ENCODE data around the gene AP2A1.

DNA sequence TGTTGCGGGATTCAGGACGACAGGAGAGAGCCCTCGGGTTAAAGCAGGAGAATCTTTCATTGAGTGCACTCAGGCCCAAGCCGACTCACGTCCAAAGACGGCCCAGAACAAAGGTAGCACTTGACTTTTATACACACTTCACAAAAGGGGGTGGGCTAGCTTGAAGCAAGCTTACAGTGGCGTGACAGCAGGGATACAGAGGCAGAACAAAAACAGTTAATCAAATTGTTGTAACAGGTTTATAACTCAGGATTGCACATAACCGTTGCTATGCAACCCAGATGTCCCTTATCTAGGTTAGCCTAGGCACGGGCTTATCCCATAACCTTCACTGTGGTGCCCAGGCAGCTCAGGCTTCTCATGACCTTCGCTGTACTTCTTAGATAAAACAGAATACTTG is 53.3 kb downstream of the AP2A1 start:
- TF ChIP-seq, protein P1, sequence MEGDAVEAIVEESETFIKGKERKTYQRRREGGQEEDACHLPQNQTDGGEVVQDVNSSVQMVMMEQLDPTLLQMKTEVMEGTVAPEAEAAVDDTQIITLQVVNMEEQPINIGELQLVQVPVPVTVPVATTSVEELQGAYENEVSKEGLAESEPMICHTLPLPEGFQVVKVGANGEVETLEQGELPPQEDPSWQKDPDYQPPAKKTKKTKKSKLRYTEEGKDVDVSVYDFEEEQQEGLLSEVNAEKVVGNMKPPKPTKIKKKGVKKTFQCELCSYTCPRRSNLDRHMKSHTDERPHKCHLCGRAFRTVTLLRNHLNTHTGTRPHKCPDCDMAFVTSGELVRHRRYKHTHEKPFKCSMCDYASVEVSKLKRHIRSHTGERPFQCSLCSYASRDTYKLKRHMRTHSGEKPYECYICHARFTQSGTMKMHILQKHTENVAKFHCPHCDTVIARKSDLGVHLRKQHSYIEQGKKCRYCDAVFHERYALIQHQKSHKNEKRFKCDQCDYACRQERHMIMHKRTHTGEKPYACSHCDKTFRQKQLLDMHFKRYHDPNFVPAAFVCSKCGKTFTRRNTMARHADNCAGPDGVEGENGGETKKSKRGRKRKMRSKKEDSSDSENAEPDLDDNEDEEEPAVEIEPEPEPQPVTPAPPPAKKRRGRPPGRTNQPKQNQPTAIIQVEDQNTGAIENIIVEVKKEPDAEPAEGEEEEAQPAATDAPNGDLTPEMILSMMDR (IDR thresholded peaks at IDR 0.05; ENCODE audit: low read depth, low read length) = no peak
- TF ChIP-seq POLR2A (IDR thresholded peaks at IDR 0.05; ENCODE audit: extremely low read depth, insufficient read length) (no peak), MYC (IDR thresholded peaks at IDR 0.05; ENCODE audit: low read depth, low read length) (no peak)
- TF ChIP-seq, protein P2, sequence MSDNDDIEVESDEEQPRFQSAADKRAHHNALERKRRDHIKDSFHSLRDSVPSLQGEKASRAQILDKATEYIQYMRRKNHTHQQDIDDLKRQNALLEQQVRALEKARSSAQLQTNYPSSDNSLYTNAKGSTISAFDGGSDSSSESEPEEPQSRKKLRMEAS (IDR thresholded peaks at IDR 0.05; ENCODE audit: low read depth, low read length) = no peak

Measured in NB4 (cell line).